ENCODE measurements around the gene AP3B1. TPM values are rescaled to one million over a fixed set of nuclear protein-coding genes. Genes with fewer than 3 reads are reported as not detected.

The AP3B1 gene
- total and polyA plus RNA-seq, 2 experiments from 2014 or later: 32.1 to 46.3 TPM

GRCh38 chr5:78243639-78244038 lies 50.9 kb downstream of the AP3B1 start:
- 0 out of 3 replicates have a peak, but pooled peaks cover 3% of the 10 kb centered on the region for H3K36me3 Mint-ChIP-seq (ENCODE audit: low read depth)
- no peak overlapping the region for H3K27ac ChIP-seq (ENCODE audit: low read depth)
- H3K9me3 Mint-ChIP-seq: no peaks in the 10 kb centered on the region
- peaks cover 2% of the 10 kb centered on the region; the same call in 2 of the 3 replicates for H3K4me1 Mint-ChIP-seq
- H3K27ac Mint-ChIP-seq: 0 out of 2 replicates have a peak overlapping the region, but pooled peaks have one; percentile 23
- H4K20me1 ChIP-seq (replicated peaks; ENCODE audit: insufficient read depth): 0 out of 2 replicates have a peak, but pooled peaks cover 8% of the 10 kb centered on the region
- no peak overlapping the region for H2AFZ ChIP-seq
- TF ChIP-seq JUNB (IDR thresholded peaks at IDR 0.05; ENCODE audit: unreplicated experiment) (no peak), NANOG (IDR thresholded peaks at IDR 0.05; ENCODE audit: borderline replicate concordance) (no peak), EZH2 (IDR thresholded peaks at IDR 0.05; ENCODE audit: low read depth, unreplicated experiment) (no peak), CREB1 (CRISPR knock-in tag; IDR thresholded peaks at IDR 0.05; ENCODE audit: low read depth) (no peak), REST (IDR thresholded peaks at IDR 0.05; ENCODE audit: unreplicated experiment) (no peak), POLR2AphosphoS5 (IDR thresholded peaks at IDR 0.05; ENCODE audit: low read depth) (no peak), CTCF (conservative IDR thresholded peaks at IDR 0.05; ENCODE audit: low read depth in 2 of 2) (no peak), ETS1 (IDR thresholded peaks at IDR 0.05) (no peak), STAT1 (IDR thresholded peaks at IDR 0.05; ENCODE audit: unreplicated experiment) (no peak), ZNF114 (CRISPR knock-in tag; IDR thresholded peaks at IDR 0.05) (no peak), ZNF462 (CRISPR knock-in tag; IDR thresholded peaks at IDR 0.05) (no peak), ZNF331 (CRISPR knock-in tag; IDR thresholded peaks at IDR 0.05; ENCODE audit: low read depth) (no peak), EZH2phosphoT487 (IDR thresholded peaks at IDR 0.05; ENCODE audit: unreplicated experiment) (no peak)
- no peaks in the 10 kb centered on the region for H3K27me3 ChIP-seq (ENCODE audit: insufficient read depth)
- H3K4me3 ChIP-seq: no peak overlapping the region
- H3K4me3 Mint-ChIP-seq: no peak overlapping the region
- no peaks in the 10 kb centered on the region for H3F3A ChIP-seq (replicated peaks; ENCODE audit: low read depth)
- no peaks in the 10 kb centered on the region for H3K9me2 ChIP-seq (ENCODE audit: insufficient read depth)
- H3K79me2 ChIP-seq (replicated peaks; ENCODE audit: insufficient read depth): no peaks in the 10 kb centered on the region; the same call in 1 of the 2 replicates
- peaks cover 1% of the 10 kb centered on the region for H3K27me3 Mint-ChIP-seq (ENCODE audit: insufficient read depth, low read depth, poor library complexity)
- H3K4me1 ChIP-seq (ENCODE audit: insufficient read depth): no peaks in the 10 kb centered on the region
- no peaks in the 10 kb centered on the region for H3K36me3 ChIP-seq (ENCODE audit: insufficient read depth)
- DNase-seq (ENCODE audit: low spot score): no peak
- ATAC-seq: no peak
- no peak overlapping the region for H3K4me2 ChIP-seq

Measured in GM23338 (cell line).